DND-41 (cell line): ENCODE results near the gene ZNF581.

Source experiments
- CTCF ChIP-seq: IDR thresholded peaks from 2 replicates; pipeline ENCODE4 v1.5.1; 2012; ENCODE audit warnings: borderline replicate concordance, low read length, moderate library complexity, mild to moderate bottlenecking; ENCODE audit not compliant: poor library complexity, severe bottlenecking; ENCODE audit errors: extremely low read depth
- EZH2 ChIP-seq: IDR thresholded peaks from 3 replicates; pipeline ENCODE4 v1.6.1; 2012; ENCODE audit warnings: borderline replicate concordance, low read depth, mild to moderate bottlenecking, moderate library complexity, low read length, inconsistent platforms; ENCODE audit not compliant: severe bottlenecking

DNA sequence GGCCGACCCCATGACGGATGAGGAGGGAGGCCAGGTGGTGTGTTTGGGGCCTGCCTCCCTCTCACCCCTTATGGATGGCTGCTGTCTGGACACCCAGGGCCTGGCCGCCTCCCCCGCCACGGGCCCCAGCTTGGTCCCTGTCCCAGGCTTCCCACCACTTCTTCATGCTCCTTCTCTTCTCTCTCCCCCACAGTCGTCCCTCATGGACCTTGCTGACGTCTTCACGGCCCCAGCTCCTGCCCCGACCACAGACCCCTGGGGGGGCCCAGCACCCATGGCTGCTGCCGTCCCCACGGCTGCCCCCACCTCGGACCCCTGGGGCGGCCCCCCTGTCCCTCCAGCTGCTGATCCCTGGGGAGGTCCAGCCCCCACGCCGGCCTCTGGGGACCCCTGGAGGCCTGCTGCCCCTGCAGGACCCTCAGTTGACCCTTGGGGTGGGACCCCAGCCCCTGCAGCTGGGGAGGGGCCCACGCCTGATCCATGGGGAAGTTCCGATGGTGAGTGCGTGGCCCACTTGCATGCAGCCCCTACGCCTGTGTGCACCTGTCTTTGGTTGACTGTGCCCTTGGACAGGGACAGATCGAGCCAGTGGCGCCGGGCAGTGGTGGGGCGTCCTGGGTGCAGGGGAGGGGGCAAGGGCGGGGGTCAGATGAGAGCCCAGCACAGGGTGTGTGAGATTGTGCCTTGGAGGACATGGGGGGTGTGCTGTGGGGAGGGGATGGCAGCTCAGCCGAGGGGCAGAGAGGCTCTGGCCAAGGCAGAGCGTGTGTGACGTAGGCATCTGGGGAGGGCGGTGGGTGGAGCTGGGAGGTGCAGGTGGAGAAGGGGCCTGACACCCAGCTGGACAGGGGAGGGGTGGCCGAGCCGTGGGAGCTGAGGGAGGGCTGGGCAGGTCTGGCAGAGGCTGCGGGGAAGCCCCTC lies 48.4 kb downstream of the ZNF581 start:
- no peak for TF ChIP-seq CTCF
- no peak for TF ChIP-seq EZH2
